GM18951 (cell line): ENCODE results near the gene ZNF778.

Experiments
- POLR2A ChIP-seq: IDR thresholded peaks from 4 replicates; pipeline ENCODE4 v1.6.1; 2011; ENCODE audit warnings: mild to moderate bottlenecking; ENCODE audit not compliant: insufficient read length, insufficient read depth; ENCODE audit errors: extremely low read depth
- in situ Hi-C: fragments of 300-500 bp; cut with MboI; formaldehyde crosslinking; loops from one replicate; pipeline ENCODE4 v1.12.0; 2022; ENCODE audit warnings: low sequenced_read_pairs, mixed read lengths, inconsistent platforms; ENCODE audit not compliant: unreplicated experiment

Gene ZNF778

DNA sequence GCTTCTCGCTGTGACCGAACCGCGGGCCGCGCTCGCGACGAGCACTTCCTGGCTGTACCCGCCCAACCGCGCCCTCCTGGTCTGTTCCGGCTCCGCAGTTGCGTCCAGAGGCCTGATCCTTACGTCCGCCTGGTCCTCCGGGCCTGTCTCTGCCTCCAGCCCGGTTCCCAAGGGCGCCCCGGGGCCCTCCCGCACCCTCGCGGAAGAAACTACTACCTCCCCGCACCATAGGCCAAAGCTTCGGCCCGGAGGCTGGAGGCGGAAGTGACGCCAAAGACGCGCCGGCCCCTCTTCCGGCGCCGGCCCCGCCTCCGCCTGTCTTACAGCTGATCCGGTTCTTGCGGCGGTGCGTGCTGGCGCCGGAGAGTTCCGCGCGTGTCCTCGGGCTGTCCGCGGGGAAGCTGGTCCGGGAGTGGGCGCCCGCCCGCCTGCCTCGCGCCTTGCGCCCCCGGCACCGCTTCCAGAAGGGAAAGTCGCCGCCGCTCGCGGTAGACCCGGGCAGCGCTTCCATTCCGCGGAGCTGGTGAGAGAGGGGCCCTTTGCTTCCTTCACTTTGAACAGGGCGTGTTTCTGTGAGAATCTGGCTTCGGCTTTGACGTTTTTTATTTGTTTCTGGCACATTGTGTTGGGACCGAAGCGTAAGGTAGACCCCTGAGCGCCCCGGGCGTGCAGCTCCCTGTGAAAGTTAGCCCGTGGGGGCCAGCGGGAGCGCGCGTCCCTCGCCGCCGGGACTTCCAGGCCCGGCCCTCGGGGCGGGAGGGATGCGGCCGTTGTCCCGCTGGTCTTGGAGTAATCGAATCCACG is at the start of gene ZNF778:
Gene ZNF778 (plus strand): TSS at position 316 of the 804 bp plus-strand sequence. CDS start 3,425 bp downstream, outside the sequence.
- in situ Hi-C loops: loop anchor here (25.0 kb wide), 1 partner anchor 405 kb away; the partner anchor contains the start of genes APRT and CDT1
- TF ChIP-seq POLR2A: peak; percentile 86

DNA sequence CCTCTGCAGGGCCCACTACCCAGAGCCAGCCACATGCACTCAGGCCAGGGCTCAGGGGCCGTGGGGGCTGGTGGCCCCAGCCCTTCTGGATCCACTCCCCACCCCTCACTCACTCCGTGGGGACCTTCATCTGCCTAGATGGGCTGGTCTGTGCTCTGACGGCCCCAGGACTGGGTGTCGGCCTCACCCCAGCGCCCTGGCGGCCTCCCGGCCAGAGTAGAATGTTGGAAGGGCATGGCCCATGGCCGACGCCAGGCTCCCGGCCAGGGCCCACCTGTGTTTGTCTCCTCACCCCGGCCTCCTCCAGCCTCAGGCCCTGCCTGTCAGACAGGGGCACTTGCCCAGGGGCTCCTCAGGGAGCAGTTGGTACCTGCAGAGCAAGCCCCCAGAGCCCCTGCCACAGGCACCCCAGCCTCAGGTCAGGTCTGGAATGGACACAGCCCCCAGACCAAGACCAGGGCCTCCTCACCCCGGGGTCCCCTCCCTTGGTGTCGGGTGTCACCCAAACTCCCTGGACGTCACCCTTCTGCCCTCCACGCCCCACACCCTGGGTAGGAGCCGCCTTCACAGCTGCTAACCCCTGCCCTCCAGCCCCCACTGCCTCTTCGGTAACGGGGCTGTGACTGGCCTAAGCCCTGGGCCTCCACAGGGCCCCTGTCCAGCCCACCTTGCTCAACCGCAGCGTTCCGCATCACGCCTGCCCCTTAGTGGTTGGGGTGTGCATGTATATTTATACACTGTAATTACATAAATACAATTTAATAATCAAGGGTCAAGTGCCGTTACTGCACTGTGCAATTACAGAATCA is 48.9 kb upstream of the ZNF778 start:
- no peak for TF ChIP-seq POLR2A
- in situ Hi-C loops: loop anchor here (25.0 kb wide), 1 partner anchor 231 kb away; no protein-coding TSS in a partner anchor

DNA sequence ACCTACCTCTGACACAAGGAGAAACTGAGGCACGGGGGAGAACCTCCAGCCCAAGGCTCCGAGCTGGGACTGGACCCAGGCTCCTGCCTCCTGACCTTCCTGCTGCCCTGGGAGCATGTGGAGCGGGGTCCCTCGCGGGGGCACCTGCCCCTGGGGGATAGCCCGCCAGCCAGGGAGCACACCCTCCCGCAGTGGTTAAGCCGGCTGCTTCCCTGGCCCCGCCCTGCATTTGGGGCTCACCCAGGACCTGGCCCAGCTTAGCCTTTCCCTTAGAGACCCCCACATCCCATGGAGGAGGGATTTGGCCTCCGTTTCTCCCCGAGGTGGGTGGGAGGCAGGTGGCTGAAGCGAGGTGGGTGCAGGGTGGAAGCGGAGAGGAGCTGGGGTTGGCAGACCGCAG is 47.7 kb upstream of the ZNF778 start:
- in situ Hi-C loops: loop anchor here (25.0 kb wide), 1 partner anchor 232 kb away; no protein-coding TSS in a partner anchor
- no peak for TF ChIP-seq POLR2A

DNA sequence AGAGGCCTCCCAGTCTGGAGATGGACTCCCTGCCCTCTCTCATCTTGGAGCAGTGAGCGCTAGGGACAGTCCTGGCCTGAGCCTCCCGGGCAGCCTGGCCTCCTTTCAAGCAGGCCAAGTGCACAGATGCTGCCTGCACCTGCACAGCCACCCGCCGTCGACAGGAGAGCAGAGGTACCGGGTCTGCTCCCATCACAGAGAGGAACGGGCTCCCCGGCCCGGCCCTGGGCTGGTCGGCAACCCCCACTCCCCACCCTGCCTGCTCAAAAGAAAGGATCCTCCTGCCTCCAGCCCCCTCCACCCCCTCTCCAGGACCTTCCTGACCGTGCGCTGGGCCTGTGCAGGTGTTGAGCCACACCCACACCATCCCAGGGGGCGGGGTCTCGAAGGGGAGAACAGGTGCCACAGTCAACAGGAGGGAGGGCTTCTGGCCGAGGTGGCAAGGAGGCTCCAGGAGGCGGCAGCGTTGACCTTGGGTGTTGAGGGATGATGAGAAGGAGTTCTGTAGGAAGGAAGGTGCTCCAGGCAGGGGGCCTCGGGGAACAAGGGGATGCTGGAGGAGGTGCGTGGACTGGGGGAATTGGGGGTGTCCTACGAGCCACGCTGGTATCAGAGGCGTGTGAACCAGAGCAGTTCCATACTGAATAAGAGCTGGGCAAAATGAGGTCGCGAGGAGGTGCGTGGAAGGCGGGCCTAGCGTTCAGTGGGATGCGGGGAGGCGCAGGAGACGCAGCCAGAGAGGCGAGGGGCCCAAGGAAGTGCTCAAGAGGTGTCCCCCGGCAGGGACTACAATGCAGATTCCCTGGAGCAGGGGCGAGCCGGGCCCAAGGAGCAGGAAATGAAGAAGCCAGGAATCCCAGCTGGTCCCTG is 46.9 kb upstream of the ZNF778 start:
- in situ Hi-C loops: loop anchor here (25.0 kb wide), 1 partner anchor 233 kb away; no protein-coding TSS in a partner anchor
- no peak for TF ChIP-seq POLR2A

DNA sequence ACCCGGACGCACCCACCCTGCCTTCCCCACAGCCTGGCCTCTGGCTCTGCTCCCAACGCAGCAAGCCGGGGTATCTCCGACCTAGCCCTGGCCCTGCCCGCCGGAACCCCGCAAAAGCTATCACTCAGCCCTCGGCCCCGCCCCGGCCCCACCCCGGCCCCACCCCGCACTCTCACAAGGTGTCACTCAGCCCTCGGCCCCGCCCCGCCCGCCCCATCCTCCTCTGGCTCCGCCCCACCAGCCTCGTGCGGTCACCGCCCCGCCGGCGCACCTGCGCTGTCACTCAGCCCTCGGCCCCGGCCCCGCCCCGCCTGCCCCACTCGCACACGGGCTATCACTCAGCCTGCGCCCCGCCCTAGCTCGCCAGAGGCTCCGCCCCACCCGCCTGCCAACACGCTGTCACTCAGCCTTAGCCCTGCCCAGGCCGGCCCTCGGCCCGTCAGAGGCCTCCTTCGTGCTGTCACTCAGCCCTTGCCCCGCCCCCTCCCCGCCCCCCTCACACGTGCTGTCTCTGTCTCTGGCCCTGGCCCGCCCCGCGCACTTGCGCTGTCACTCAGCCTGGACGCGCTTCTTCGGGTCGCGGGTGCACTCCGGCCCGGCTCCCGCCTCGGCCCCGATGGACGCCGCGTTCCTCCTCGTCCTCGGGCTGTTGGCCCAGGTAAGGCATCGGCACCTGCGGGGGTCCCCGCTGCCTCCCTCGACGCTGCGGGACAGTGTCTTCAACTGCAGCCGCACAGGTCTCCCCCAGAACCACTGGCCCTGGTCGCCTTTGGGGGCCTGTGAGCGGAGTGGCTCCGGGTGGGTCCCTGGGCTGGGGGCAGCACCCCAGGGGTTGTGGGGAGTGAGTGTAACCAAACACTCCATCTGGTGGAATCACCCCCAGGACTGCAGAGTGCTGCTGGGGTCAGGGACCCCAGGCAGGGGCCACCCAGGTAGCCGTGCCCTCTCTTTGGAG is 46.0 kb upstream of the ZNF778 start, which contains the start of gene CDH15:
Gene CDH15 (plus strand): TSS at position 533 of the 955 bp plus-strand sequence. CDS start 84 bp downstream, at position 617.
- TF ChIP-seq POLR2A: no peak
- in situ Hi-C loops: loop anchor here (25.0 kb wide), 1 partner anchor 234 kb away; no protein-coding TSS in a partner anchor

DNA sequence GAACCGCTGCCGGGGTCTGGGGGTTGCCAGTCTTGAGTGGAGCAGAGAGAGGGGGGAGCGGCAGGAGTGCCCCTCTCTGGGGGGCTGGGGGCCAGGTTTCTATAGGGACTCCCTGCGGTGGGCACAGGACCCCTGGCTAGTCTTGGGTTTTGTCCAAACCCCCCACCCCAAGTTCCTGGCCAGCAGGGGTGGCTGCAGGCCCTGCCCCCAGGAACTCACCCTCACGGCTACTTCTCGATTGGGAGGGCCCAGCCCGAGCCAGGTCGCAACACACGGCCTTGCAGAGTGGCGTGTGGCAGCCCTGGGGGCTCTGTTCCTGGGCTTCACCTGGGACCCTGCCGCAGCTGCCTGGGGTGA is 45.4 kb upstream of the ZNF778 start:
- in situ Hi-C loops: loop anchor here (25.0 kb wide), 1 partner anchor 235 kb away; no protein-coding TSS in a partner anchor
- no peak for TF ChIP-seq POLR2A

DNA sequence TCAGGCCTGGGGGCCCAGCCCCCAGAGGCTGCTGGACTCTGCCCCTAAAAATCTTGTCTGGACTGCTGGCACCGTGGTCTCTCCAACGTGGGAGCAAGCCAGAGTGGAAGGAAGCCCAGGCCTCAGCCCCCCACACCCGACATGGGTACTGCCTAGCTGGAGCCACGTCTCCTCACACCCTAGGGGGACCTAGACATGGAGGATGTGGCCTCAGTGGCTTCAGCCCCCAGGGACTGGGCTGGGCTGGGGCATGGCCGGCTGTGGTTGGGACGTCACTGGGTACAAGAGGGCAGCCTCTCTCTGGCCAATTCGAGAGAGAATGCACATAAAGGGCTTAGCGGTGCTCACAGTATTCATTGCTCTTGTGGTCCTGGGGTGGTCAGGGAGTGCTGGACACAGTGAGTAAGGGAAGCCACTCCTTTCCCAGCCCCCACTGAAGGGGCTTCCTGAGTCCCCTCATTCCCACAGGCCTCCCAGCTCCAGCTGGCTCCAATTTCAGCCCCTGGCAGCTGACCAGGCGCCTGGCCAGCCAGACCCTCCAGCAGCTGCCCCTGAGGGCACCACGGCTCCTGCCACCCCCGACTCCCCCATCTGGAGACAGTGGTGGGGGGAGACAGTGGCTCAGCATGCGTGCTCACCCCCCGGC is 44.9 kb upstream of the ZNF778 start:
- no peak for TF ChIP-seq POLR2A
- in situ Hi-C loops: loop anchor here (25.0 kb wide), 1 partner anchor 235 kb away; no protein-coding TSS in a partner anchor

DNA sequence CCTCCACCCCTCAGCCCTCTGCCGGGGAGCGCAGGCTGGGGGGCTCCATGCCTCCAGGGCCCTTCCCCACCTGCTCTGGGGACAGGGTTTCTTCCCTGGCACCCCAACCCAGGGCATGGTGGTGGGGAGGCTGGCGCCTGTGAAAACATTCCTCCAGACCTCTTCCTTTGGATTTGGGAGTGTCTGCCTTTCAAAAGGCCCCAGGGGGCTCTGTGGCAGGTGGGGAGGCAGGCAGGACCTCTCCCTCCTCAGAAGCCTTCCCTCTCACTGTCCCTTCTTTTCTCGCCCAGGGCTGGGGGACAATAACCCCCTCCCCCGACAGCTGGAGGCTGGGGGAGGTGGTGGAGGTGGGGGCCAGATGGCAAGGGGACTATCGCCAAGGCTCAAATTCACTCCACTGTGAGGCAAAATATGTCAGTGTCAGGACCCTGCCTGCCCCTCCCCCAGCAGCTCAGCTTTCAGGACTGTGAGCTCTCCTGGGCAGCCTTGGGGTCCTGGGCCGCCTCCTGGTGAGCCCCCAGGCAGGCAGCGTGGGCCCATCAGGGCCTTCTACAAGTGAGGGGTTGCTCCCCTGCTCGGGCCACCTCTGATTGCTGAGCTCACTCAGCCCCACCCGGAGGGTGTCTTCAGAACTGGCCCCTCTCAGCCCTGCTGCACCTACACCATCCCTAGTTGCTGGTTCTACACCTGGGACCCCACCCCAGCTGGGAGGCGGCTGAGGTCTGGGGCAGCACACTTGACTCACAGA is 44.2 kb upstream of the ZNF778 start:
- in situ Hi-C loops: loop anchor here (25.0 kb wide), 1 partner anchor 236 kb away; no protein-coding TSS in a partner anchor

DNA sequence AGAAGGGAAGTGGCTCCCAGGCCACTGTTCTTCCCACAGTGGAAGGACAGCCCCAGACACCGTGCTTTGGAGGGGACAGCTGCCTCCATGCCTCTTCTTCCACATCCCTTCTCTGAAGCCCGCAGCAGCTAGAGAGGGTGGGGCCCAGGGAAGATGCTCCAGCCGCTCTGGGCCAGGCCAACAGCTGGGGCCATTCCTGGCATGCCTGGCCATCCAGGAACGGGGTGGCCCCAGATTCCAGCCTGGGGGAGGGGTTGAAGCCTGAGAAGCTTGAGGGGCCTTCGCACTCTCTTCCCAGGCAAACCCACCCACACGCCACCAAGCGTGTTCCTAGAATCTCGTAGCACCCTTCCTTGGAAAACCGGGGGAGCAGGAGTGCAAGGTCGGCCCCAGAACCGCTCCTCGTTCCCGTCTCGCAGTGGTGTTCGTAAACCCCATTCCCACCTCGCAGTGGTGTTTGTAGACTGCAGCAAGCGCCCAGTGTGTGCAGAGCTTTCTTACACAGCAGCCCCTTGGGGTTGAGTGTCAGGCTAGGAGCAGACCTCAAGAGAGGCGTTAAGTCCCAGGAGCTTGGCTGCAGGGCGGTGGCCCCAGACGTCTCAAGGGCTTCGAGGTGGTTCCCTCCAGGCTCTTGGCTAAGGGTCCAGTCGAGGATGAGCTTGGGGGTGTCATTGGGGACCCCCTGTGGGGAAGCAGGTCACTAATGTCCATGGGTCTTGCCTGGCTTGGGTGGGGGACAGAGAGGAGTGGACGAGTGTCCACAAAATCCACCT is 43.3 kb upstream of the ZNF778 start:
- in situ Hi-C loops: loop anchor here (25.0 kb wide), 1 partner anchor 237 kb away; no protein-coding TSS in a partner anchor

More for the DNA sequence above, 44.2 kb upstream of the ZNF778 start:
- TF ChIP-seq POLR2A: no peak

DNA sequence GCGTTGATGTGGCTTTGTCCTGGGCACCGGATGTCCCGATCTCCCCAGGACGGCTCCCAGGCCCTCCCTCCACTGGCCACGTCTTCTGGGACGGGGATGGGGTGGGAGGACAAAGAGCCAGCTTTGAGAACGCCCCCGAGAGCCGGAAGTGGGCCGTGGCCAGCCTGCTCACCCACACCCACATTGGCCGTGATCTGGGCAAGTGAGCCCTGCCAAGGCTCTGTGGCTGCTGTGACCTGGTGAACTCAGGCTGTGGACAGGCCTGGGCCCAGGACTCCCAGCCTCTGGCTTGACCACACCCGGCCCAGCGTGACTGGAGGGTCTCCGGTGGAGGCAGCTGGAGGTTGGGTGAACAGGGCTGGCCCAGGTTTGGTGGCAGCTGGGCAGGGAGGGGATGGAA is 42.6 kb upstream of the ZNF778 start:
- in situ Hi-C loops: loop anchor here (25.0 kb wide), 1 partner anchor 238 kb away; no protein-coding TSS in a partner anchor

More for the DNA sequence above, 43.3 kb upstream of the ZNF778 start:
- no peak for TF ChIP-seq POLR2A

More for the DNA sequence above, 42.6 kb upstream of the ZNF778 start:
- TF ChIP-seq POLR2A: no peak
